Hippocampal formation (tissue), 2 donors: ENCODE data around the gene PTPRK.

Source experiments
- DNase-seq, 2 donors: peaks; one replicate each; lab custom pipeline; 2025; lab: John Stamatoyannopoulos, UW

PTPRK gene

GRCh38 chr6:128067446-128068118 lies 452.8 kb downstream of the PTPRK start:
- DNase-seq = no peak

- no peak for DNase-seq
These were observed 455.3 kb downstream of the PTPRK start for GRCh38 chr6:128065072-128065471.

- no peak for DNase-seq
These were observed 455.9 kb downstream of the PTPRK start for GRCh38 chr6:128064540-128064895.

- DNase-seq = no peak
These were observed 456.4 kb downstream of the PTPRK start for GRCh38 chr6:128063850-128064539.

DNA sequence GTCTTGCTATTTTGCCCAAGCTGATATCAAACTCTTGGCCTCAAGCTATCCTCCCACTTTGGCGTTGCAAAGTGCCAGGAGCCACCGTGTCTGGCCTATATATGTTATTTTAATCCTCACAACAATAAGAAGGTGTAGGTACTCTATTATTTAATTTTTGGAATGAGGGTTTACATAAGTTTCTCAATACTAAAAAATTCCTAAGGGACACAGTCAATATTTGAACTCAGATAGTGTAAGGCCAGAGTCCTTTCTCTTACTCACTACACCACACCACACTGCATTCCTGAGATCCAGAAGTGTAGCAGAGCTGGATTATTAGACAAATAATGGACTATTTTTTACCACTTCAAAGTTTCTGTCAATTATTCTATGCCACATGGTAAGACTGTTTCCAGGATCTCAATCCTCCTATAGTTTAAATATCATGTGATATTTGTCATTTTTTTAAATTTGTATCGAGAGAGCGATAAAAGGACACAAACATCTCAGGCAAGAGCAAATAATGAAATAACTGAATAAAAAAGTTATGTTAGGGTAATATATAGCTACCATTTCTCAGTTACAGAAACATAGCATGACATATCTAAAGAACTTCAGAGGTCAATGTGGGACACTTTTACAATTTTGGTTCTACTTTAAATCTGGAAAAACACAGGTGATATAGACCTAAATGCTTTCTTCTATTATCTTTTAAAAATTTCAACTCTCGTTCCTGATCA lies 457.4 kb downstream of the PTPRK start:
- DNase-seq = no peak

- DNase-seq = no peak
These were observed 462.5 kb downstream of the PTPRK start for GRCh38 chr6:128057946-128058345.

- no peak for DNase-seq
These were observed 462.9 kb downstream of the PTPRK start for GRCh38 chr6:128057541-128057940.

- no peak for DNase-seq
These were observed 467.3 kb downstream of the PTPRK start for GRCh38 chr6:128053109-128053508.

DNA sequence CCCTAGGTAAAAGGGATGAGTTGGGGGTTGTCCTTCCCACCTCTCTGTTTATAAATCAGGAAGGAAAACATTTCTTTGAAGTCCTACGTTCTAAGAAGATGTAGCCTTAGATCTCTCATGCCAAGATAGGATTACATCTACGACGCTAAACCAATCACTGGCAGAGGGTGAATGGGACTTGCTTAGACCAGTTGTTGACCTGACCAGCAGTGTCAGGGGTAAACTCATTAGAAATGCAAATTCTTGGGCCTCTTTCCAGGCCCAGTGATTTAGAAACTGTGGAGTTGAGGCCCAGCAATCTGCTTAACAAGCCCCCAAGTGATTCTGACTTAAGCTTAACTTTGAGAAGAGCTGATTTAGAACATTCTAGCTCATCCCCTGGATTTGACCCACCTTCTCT lies 472.4 kb downstream of the PTPRK start:
- no peak for DNase-seq

- no peak for DNase-seq
These were observed 474.4 kb downstream of the PTPRK start for GRCh38 chr6:128046033-128046432.

DNA sequence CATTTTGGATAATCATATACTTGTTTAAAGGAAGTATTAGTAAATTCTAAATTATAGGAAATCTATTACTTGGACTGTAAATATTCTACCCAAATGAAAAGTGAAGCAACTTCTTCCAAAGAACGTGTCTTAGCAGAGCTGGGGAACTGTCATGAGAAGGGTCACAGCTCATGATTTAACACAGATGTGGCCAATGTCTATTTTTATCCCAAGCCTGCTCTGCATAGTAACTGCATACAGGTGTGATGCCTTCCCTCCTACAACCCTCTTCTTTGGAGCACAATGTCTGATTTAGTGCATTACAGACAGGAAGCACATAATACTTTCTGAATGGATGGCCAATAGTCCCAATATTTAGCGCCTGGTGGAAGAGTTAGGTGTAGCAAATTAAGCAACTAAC lies 480.9 kb downstream of the PTPRK start:
- DNase-seq = no peak

DNA sequence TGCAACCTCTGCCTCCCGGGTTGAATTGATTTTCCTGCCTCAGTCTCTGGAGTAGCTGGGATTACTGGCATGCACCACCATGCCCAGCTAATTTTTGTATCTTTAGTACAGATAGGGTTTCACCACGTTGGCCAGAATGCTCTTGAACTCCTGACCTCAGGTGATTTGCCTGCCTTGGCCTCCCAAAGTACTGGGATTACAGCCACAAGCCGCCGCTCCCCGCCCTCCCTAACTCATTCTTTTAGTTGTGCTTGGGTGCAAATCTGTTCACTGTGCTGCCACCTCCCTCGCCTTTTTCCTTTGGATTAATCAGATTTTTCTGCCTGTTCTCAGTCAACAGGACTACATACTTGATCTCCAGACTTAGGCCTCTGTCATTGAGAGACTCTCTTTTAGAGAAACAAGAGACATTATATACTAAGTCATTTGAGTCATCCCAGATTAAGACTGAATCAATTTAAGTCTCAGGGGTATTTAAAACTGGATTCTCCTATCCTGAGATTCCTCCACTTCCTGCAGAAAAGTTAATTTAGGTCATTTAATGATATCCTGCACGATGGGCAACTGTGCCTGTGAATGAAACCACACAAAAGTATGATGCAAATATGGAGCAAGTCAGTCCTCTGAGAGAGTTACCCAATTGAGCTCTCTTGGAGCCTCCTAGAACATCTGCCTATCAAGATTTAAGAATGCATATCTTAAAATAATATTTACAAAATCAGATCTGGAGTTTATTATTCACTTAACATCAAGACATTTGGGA lies 483.4 kb downstream of the PTPRK start:
- no peak for DNase-seq

- no peak for DNase-seq
These were observed 487.2 kb downstream of the PTPRK start for GRCh38 chr6:128033156-128033555.

- DNase-seq = no peak
These were observed 488.4 kb downstream of the PTPRK start for GRCh38 chr6:128032042-128032441.

DNA sequence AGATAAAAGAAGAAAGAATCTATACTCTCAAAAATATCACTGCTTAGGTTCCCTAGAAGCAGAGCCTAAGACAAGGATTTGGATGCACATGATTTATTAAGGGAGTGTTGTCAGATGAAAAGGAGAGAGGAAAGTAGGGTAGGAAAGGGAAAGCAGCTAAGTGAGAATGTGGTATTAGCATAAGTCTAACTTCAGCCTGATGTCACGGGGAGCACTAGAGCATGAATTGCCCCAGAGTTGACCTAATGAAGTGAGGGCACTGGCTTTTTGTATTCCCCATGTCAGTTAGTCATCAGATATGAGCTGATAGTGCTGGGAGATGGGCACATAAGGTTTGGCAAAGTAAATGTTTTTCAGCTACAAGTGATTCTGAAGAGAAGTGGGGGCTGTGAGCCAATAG lies 490.6 kb downstream of the PTPRK start:
- no peak for DNase-seq

- DNase-seq = no peak
These were observed 492.2 kb downstream of the PTPRK start for GRCh38 chr6:128028183-128028582.

DNA sequence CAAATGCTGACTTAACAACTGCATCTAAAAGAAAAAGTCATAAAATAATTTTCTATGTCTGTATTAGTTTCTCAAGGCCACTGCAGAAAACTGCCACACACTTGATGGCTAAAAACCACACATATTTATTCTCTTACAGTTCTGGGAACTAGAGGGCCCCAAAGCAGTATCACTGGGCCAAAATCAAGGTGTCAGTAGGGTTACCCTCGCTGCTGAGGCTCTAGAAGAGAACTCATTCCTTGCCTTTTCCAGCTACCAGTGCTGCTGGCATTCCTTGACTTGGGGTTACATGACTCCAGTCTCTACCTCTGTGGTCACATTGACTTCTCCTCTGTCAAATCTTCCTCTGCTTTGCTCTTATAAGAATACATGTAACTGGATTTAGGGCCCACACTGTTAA lies 494.9 kb downstream of the PTPRK start:
- no peak for DNase-seq

DNA sequence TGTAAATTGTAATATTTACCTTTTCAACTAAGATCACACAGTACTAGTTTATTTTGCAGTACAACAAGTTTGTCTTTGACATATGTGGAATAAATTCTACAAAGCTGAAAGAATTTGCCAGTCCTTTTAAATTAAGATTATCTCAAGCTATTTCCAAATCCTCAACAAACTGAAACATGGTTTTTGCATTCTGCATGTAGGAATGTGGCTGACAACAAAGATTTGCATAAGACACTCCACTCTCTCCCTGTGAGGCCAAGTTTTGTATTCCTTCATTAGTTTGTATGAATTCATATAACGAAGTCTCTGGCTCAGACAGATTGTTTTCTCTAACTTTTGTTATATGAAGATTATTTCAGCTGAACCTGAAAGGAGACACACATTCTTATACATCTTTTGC lies 495.4 kb downstream of the PTPRK start:
- DNase-seq = no peak

DNA sequence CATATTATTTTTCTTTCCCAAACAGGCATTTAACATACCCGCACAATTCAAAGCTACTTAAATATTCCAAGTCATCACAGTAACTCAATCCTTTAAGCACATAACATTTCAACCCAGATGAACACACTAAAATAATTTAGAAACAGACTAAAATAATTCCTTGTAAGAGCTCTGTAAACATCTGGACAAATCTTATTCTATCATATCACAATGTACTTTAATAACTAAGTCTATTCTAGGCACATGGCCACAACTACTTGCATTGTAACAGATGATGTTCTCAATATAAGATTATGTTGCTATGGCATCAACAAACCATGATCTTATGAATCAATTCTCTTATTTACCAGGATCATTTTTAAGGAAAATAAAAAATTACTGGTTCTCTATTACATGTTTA lies 496.4 kb downstream of the PTPRK start:
- no peak for DNase-seq

- DNase-seq = no peak
These were observed 501.6 kb downstream of the PTPRK start for GRCh38 chr6:128018821-128019220.

- DNase-seq = no peak
These were observed 503.1 kb downstream of the PTPRK start for GRCh38 chr6:128017288-128017687.

GRCh38 chr6:128007658-128008057 lies 512.7 kb downstream of the PTPRK start:
- no peak for DNase-seq

DNA sequence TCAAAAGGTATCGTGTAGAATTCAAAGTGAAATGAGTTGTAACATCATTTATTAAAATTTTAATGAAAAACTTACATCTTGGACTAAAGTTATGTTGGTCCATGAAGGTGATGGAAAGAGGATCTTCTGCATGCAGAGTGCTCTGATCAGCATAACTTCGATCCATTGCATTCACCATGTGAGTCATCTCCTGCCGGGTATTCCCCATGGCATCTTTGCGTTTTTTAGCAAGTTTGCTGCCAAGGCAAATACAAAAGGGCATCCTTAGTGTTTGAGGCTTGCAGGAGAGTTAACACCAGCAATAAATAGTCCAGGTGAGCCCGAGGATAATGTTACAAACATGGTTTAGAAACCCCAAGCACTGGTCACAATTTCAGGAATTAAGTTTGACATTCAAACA lies 515.4 kb downstream of the PTPRK start:
- no peak for DNase-seq
